Mesothelial cell of epicardium (in vitro differentiated cells): ENCODE data around the gene ARHGAP42. TPM values are rescaled to one million over a fixed set of nuclear protein-coding genes. Genes with fewer than 3 reads are reported as not detected.

Experiments
- DNase-seq, 2 experiments: peaks; one replicate each; pipeline ENCODE4 v3.0.0; 2021; ENCODE audit warnings: low spot score in 2 of 2; ENCODE audit not compliant: unreplicated experiment in 2 of 2
- H3K27ac Mint-ChIP-seq: 2 replicates; pipeline ENCODE4 v1.8.0; 2021; ENCODE audit warnings: mixed read lengths
- H3K27me3 Mint-ChIP-seq: 2 replicates; pipeline ENCODE4 v1.8.0; 2021; ENCODE audit warnings: low read depth, mixed read lengths
- H3K36me3 Mint-ChIP-seq: 2 replicates; pipeline ENCODE4 v1.8.0; 2021; ENCODE audit warnings: mixed read lengths
- H3K4me1 Mint-ChIP-seq: 2 replicates; pipeline ENCODE4 v1.8.0; 2021; ENCODE audit warnings: mixed read lengths
- H3K4me3 Mint-ChIP-seq: 2 replicates; pipeline ENCODE4 v1.8.0; 2021; ENCODE audit warnings: mild to moderate bottlenecking, moderate library complexity, mixed read lengths
- H3K9me3 Mint-ChIP-seq: 2 replicates; pipeline ENCODE4 v1.8.0; 2021; ENCODE audit warnings: mixed read lengths
- CTCF ChIP-seq: fragments of 200-600 bp; sonication (generic); IDR thresholded peaks from one replicate; pipeline ENCODE4 v1.5.0; 2021; ENCODE audit warnings: antibody characterized with exemption; ENCODE audit not compliant: unreplicated experiment
- total RNA-seq: library from RNA; stranded (reverse); gene quantifications from 3 replicates; pipeline ENCODE4 v1.2.1, GENCODE V29; 2021

Gene ARHGAP42
- total RNA-seq, 1 donor from 2014 or later: 19.4 TPM

GRCh38 chr11:100791860-100792259 is 104.8 kb downstream of the ARHGAP42 start:
- peaks cover 16% of the 10 kb centered on the region for H3K4me1 Mint-ChIP-seq
- H3K27me3 Mint-ChIP-seq: no peaks in the 10 kb centered on the region
- H3K9me3 Mint-ChIP-seq: peaks cover 14% of the 10 kb centered on the region
- no peak overlapping the region for H3K4me3 Mint-ChIP-seq
- DNase-seq: no peak
- H3K36me3 Mint-ChIP-seq: peaks cover 11% of the 10 kb centered on the region
- no peak for TF ChIP-seq CTCF
- no peak overlapping the region for H3K27ac Mint-ChIP-seq

- Mint-ChIP-seq H3K36me3 (peaks cover 13% of the 10 kb centered on the region), H3K4me3 (no peak overlapping the region), H3K27me3 (no peaks in the 10 kb centered on the region), H3K9me3 (peaks cover 8% of the 10 kb centered on the region), H3K4me1 (peaks cover 16% of the 10 kb centered on the region), H3K27ac (no peak overlapping the region)
- no peak for DNase-seq
- no peak for TF ChIP-seq CTCF
Measured at GRCh38 chr11:100793525-100793924, 106.4 kb downstream of the ARHGAP42 start.

GRCh38 chr11:100794446-100794845 is 107.4 kb downstream of the ARHGAP42 start:
- no peak overlapping the region for H3K27ac Mint-ChIP-seq
- H3K27me3 Mint-ChIP-seq: no peaks in the 10 kb centered on the region
- no peak for TF ChIP-seq CTCF
- H3K36me3 Mint-ChIP-seq: peaks cover 13% of the 10 kb centered on the region
- DNase-seq: no peak
- no peak overlapping the region for H3K4me3 Mint-ChIP-seq
- H3K4me1 Mint-ChIP-seq: peaks cover 12% of the 10 kb centered on the region
- H3K9me3 Mint-ChIP-seq: peaks cover 1% of the 10 kb centered on the region

GRCh38 chr11:100799445-100799844 is 112.4 kb downstream of the ARHGAP42 start:
- Mint-ChIP-seq H3K9me3 (no peaks in the 10 kb centered on the region), H3K36me3 (peaks cover 11% of the 10 kb centered on the region), H3K27ac (no peak overlapping the region), H3K27me3 (no peaks in the 10 kb centered on the region), H3K4me3 (no peak overlapping the region), H3K4me1 (peaks cover 2% of the 10 kb centered on the region)
- TF ChIP-seq CTCF: no peak
- no peak for DNase-seq

- no peak for TF ChIP-seq CTCF
- DNase-seq: no peak
- Mint-ChIP-seq H3K4me1 (peaks cover 2% of the 10 kb centered on the region), H3K36me3 (peaks cover 11% of the 10 kb centered on the region), H3K27ac (no peak overlapping the region), H3K4me3 (no peak overlapping the region), H3K9me3 (no peaks in the 10 kb centered on the region), H3K27me3 (no peaks in the 10 kb centered on the region)
Measured at GRCh38 chr11:100800202-100800601, 113.1 kb downstream of the ARHGAP42 start.
